GM18517 (cell line): Measurements from ENCODE around the gene SLCO3A1.

ENCODE experiments used
- ATAC-seq: cut with Tn5 transposase; IDR thresholded peaks from one replicate; pipeline ENCODE4 v1.9.1; 2021; ENCODE audit warnings: mild to moderate bottlenecking, moderate library complexity; ENCODE audit not compliant: unreplicated experiment

SLCO3A1 gene

DNA sequence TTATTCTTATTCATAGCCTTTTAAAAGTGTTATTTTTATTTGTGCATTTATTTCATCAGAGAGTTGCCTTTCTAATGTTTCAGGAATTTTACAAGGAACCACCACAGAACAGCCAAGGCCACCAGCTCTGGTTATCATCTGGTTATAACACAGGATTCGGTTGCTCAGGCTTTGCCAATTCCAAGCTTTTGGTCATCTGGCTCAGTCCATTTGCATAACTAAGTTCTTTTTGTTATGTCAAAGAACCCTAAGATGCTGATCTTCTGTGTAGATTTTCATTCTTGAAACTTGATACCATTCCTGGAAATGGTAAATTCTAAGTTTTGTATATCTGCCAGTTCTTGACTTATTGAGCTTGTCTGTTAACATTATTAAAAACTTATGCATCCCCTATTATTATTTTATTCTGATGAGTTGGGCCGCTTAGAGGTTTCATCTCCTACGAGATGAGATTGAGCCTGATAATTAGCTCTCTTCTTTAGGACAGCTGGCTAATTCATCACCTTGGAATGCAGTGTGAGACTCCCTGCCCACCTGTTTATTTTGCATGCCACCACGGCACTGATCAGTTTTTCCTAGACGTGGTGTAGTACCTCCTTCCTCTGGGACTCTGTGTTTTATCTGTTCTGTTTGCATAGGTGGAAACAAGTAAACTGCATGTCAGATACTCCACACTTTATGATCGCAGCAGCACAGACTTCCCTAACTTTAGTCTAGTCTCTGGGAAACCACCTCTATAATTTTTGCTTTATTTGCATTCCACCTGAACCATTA is 264.8 kb downstream of the SLCO3A1 start:
- no peak for ATAC-seq

DNA sequence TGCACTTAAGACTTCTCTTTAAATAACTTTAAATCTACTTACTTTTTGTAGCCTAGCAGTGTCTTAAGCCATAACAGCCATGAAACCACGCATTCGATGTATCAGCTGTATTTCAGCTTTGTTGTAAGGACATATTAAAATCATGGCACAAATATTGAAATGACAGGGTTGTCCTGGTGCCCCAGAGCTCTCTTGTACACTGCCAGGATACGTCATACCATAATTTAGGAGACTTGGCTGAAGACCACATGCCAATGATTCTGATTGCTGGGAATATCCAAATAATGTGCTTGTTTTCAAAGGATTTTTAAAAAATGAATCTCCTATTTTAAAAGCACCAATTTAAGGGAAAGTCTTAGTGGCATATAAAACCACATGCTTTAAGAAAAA is 265.4 kb downstream of the SLCO3A1 start:
- ATAC-seq, result no peak

DNA sequence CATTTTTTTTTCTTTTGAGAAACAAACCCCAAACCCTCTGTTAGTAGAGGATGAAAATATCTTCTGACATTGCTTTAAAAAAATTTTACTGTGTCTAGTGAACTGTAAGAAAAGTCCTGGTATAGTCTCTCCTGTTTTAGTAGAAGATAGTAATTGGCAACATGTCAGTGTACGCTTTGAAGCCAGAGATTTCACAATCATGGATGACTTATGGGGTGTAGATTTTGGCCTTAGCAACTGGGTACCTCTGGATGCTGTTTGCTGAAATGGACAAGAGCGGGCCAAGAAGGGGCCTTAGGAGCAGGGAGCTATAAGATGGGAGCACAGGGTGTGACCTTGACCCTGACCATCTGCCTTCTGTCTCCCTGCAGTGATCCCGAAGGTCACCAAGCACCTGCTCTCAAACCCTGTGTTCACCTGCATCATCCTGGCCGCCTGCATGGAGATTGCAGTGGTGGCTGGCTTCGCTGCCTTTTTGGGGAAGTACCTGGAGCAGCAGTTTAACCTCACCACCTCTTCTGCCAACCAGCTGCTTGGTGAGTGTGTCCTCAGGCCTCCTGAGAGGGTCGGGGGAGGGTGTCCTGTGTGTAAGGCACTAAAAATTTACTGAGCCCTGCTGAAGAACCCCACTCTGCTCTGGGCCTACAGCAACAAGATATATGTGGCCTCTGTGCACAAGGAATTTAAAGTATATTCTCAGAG is 266.7 kb downstream of the SLCO3A1 start:
- ATAC-seq, result no peak

DNA sequence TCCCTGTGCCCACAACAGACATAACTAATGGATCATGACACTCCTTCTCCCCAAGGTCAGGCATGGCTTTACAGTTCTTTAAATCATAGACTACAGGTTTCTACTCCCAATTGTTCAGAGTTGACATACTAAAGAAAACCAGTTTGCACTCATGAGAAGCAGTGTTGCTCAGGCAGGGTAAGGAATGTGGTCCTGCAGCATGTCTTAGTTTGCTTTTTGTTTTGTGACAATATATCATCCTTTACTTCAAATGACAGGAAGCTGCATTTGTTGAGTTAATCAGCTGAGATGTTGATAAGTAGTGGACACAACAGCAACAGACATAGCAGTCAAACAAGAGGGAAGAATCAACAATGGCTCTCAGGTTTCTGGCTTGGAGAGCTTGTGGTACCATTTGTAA is 267.5 kb downstream of the SLCO3A1 start:
- ATAC-seq, result no peak

DNA sequence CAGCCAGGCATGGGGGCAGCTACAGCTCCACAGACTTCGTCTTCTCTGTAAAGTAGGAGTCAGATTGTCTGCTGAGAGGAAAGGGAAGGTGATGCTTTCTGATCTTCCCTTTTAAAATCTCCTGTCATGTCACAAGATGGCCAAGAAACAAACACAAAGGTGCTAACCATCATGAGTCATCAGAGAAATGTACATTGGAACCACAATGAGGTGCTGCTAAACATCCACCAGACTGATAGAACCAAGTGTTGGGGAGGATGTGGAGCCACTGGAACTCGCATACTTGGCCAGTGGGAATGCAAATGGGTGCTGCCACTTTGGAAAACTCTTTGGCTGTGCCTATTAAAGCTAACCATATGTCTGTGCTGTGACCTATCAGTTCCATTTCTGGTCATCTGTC is 268.8 kb downstream of the SLCO3A1 start:
- ATAC-seq, result no peak

DNA sequence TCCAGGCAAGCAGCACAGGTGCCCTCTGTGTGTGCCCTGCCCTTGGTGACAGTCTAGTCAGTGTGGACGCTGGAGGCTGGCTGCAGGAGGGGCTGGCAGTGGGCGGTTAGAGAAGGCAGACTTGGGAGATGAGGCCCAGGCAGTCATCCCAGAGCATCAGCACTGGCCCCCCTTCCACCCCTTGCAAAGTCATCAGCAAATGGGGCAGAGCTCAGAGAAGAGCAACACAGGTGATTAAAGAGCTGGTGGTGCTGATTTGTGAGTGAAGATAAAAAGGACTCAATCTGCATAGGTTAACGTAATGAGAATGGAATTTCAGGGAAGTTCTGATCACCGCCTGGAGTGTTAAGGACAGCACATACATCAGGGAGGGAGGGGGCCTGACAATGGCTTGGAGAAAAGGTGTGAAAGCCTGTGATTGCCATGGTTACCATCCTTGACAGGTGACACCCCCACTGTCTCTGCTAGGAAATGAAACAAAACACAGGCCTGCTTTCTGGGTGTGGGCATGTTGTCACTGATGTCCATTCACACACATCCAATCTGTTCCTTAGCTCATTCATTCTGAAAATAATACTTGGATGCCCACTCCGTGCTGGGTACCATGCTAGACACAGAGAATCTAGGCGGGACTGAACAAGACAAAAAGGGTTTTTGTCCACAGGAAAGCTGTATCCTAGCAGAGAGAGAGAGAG is 270.6 kb downstream of the SLCO3A1 start:
- no peak for ATAC-seq

DNA sequence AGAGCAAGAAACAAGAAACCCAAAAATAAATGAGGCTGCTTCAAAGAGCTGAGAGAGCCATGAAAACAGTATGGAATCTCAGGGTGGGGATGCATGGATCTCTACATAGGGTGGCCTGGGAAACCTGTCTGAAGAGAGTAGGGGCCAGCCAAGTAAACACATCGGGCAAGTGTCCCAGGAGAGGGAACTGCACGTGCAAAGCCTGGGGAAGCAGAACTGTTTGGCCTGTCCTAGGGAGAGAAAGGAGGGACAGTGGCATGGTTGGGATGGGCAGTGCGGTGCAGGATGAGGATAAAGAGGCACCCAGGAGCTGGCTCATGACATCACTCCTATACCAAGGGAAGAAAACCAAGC is 271.1 kb downstream of the SLCO3A1 start:
- ATAC-seq, result no peak

DNA sequence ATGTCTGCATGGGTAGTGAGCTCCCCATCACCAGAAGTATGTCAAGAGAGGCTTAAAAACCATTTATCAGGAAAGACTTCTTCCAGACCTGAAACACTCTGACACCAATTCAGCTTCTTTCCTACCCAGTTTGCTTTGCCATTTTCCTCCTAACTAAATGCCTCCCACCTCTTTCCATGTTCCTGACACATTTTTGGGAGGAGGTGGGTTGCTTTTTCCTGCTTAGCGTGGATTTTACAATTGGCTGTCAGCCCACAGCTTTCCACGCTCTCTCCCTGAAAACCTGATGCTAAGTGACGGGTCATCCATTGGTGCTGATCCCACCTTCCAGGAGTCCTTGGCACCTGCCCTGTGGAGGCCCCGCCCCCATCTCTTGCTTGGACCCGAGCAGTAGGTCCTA is 275.3 kb downstream of the SLCO3A1 start:
- ATAC-seq, result no peak

DNA sequence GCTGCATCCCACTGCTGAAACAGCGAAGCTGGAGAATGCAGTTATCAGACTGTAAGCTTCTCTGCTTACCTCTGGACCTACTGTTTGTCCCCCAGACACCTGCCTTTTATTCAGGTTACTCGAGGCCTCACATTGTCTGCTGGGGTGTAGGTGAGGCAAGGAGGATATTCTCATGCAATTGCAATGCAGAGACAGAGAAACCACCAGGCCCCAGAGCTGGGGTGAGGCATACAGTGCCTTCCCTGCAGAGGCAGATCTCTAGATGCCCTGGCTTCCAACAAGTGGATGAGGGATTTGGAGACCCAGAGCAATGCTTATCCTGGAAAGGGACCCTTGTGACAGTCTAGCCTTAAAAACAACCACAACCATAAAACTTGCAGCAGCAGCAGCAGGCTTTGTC is 276.7 kb downstream of the SLCO3A1 start:
- ATAC-seq, result no peak

DNA sequence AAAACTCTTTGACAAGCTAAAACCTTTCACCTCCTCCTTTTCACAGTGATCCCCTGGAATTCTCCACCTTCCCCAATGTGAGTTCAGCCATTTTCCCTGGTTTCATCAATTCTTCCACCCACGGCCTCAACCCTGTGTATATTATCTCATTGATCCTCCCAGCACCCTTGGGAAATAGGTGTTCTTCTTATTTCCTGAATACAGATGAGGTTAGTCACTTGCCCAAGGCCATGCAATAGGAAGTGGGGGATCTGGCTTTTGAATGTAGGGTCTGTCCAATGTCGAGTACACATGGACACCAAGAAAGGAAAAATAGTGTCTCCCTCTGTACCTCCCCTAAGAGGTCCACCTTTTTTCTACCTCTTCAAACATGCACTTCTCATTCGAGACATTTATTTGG is 277.4 kb downstream of the SLCO3A1 start:
- no peak for ATAC-seq

DNA sequence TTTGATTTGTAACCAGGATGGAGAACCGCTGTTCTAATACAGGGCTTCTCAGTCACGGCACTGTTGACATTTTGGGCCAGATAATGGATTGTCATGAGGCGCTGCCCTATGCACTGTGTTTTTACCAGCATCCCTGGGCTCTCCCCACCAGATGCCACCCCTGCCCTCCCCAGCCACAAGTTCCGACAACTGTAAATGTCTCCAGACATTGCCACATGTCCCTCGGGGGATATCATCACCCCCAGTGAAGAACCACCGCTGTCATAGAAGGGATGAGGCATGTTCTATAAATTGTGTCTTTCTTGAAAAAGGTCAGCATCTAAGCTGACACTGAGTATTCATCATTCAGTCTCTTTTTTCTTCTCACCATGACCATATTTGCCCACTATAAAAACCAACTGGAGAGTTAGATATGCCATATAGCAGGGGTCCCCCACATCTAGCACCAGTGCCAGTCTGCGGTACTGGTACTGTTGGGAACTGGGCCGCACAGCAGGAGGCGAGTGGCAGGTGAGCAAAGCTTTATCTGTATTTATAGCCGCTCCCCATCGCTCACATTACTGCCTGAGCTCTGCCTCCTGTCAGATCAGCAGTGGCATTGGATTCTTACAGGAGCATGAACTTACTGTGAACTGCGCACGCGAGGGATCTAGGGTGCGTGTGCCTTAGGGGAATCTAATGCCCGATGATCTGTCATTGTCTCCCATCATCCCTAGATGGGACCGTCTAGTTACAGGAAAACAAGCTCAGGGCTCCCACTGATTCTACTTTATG is 279.7 kb downstream of the SLCO3A1 start:
- no peak for ATAC-seq

DNA sequence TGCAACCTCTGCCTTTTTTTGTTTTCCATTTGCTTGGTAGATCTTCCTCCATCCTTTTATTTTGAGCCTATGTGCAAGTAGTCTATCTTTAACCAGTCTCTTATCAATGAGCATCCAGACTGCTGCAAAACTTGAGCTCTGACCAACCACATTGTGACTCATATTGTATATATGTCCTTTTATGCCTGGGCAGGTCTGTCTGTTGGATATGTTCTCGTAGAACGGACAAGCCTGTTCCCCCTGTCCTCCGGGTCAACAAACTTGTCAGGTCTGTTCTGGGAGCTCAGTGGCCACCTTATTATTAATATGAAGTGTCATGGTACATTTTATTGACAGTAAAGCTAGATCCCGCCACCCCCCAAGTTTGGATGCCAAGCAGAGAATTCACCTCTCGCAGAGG is 287.3 kb downstream of the SLCO3A1 start:
- ATAC-seq, result no peak

DNA sequence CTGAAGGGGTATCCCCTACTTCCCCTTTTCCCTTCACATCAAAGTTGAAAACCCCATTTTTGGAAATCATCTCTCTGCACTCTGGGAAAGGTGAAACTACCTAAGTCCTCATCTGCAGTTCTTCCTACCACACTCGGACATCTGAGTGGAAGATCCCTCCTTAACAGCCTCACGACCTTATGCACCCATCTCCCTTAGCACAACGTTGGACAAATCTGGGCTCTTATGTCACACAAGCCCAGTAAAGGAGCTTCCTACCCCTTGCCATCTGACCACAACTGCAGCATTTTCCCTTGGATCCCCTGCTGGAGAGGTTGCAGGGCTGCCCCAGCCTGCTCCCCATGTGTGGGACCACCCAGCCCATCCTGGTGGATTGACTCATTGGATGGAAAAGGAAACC is 288.1 kb downstream of the SLCO3A1 start:
- no peak for ATAC-seq

DNA sequence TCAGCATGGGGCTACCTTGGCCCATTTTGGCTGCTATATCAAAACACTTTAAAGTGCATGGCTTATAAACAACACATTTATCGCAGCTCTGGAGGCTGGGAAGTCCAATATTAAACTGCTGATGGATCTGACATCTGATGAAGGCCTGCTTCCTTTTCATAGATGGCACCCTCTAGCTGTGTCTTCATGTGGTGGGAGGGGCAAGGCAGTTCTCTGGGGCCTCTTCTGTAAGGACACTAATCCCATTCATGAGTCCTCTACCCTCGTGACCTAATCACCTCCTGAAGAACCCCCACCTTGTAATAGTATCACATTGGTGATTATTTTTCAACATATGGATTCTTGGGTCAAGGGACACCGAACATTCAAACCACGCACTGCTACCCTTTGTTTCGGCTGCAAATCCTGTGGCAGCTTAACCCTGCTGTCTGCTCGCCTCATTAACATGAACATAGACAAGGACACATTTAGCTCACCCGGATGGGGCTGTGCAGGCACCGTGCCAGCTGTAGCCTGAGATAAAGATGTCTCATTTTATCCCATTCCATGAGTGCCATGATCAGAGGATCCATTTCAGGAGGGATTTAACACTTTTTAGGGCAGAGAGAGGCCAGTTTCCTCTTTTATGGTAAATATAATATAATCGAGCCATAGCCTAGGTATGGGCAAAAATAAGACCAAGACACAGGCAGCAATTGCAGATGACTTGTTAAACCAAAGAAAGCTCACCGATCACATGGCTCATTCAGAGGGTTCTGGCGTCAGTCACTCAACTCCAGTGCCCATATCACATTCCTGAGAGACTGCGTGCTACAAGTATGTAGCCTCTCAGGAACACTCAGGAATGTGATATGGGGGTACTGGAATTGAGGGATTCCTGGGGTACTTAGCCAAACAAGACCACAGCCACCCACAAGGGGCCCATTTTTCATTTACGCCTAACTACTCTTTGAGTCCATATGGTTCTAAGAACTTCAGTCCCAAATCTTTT is 289.0 kb downstream of the SLCO3A1 start:
- no peak for ATAC-seq

DNA sequence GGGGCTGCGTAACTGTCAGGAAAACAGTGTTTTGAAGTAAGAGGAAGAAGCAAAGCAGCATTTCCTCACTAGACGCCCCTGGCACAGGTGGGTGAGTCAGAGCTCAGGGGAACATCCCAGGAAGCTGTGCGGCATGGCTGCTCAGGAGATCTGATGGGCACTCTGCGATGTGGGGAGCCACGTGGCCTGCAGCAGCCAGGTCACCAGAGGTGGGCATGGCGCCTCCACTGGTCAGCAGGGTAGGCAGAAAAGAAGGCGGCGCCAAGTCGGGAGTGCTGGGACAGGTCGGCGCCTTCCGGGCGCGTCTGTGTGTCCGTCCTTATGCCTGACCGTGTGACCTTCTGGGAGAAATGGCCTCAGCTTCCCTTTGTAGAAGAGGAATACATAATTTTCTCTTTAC is 290.3 kb downstream of the SLCO3A1 start:
- ATAC-seq, result no peak

DNA sequence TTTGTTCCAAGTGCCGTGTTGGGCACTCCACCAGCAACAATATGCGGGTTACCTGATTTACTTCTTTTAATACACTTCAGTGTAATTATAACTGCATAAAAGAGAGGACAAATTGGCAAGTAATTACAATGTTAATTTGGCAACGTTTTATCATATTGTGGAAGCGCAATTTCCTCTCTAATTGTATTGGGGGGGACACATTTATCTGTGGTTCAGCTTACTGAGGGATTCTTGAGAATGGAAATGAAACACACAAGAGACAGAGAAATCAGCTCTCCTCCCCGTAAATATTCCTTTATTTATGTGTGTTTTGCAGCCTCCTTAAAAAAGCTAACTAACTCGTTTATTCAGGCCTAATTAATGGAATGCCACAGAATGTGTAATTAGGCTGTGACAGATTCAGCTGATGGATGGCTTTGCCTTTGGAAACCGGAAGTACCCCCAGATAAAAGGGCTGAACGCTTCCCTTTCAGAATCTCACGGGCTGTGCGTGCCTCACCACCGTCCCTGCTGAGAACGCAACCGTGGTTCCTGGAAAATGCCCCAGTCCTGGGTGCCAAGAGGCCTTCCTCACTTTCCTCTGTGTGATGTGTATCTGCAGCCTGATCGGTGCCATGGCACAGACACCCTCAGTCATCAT is 293.1 kb downstream of the SLCO3A1 start:
- ATAC-seq, result no peak

DNA sequence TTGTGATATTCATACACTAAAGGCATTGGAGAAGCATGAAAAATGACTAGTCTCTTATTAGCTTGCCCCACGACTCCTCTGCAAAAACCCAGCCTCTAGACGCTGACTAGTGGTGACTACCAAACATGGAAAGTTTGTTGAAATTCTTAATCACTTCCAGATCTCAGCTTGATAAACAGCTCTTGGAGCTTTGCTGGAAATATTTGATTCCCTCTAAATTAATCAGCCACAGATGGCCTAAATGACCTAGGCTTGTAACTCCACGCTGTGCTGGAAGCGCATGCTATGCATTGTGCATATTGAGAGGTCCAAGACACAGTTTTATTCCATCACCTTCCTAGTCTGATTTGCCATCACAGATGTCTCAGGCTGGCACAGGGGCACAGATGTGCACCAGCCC is 295.5 kb downstream of the SLCO3A1 start:
- no peak for ATAC-seq

DNA sequence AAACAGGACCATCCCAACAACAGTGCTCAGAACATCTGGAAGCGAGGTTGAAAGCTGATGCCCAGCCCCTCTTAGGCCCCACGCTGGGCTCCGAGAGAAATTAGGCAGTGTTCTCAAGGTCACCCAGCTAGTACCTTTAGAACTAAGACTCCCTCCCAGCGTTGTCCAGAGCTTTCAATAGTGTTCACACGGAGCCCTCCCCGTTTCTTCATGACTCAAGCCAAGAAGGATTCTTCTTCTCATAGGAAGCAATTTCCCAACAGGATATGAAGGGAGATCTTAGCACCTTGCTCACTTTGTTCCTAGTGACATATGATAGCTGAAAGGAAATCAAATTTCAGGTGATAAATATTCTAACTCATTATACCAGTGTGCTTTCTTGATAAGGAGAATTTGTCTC is 296.0 kb downstream of the SLCO3A1 start:
- no peak for ATAC-seq

DNA sequence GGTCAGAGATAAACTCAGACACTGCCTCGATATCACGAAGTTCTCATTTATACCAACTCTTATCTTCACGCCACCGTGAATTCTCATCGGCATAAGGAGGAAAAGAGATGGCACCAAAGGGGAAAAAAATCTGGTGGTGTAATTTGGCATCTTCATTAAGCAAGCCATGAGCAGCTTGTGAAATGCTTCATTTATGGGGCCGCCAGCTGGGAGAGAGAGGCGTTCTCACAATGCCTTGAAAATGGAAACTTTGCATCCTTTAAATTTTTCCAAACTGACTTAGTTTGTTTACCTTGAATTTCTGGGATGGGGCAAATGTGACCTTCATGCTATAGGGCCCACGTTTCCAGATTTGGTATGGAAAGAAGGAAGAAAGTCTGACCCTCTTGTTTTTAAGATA is 297.7 kb downstream of the SLCO3A1 start:
- no peak for ATAC-seq

DNA sequence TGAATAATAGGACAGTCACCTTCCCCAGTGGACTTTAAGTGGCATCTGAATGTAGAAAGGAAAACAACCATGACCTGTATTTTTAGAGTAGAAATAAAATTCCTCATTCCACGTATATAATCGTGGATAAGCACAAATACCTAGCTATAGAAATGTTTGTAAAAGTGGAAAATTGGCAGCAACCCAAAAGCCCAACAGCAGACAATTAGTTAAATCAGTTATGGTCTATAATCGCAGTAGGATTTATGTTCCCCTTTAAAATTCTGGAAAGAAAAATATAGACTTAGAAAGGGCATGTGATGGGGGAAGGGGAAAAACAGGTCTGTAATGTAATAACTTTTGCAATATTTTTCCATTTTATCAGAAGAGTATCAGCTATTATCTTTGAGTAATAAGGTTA is 298.2 kb downstream of the SLCO3A1 start:
- ATAC-seq, result no peak
